Prostate gland (tissue), 2 donors: ENCODE results near the gene RARA. TPM values are rescaled to one million over a fixed set of nuclear protein-coding genes. Genes with fewer than 3 reads are reported as not detected.
"Not testable (repeated sequence)": the region's sequence is repeated elsewhere in the genome, so short reads cannot be mapped to it uniquely, and the experiment has no call there.

ENCODE experiments used
- DNase-seq: peaks from one replicate; pipeline ENCODE4 v3.0.0-alpha.2; 2019; ENCODE audit warnings: low spot score
- H3K27ac ChIP-seq, 2 donors: fragments of 200-600 bp; sonication (generic); 2 replicates each; pipeline ENCODE4 v1.5.1; 2017 to 2019
- H3K27me3 ChIP-seq: fragments of 200-600 bp; sonication (generic); replicated peaks from 2 replicates; pipeline ENCODE4 v1.5.1; 2019; ENCODE audit not compliant: insufficient read depth
- H3K36me3 ChIP-seq, 2 donors: fragments of 200-600 bp; sonication (generic); 1 replicate in 1 of 2; 2 replicates in 1 of 2; pipeline versions ENCODE4 v1.5.1 to v1.8.1; 2017 to 2019
- H3K4me1 ChIP-seq: fragments of 200-600 bp; sonication (generic); replicated peaks from 2 replicates; pipeline ENCODE4 v1.5.1; 2019
- H3K4me3 ChIP-seq, 2 donors: fragments of 200-600 bp; sonication (generic); 2 replicates each; pipeline ENCODE4 v1.5.1; 2017 to 2019
- H3K9me3 ChIP-seq: fragments of 200-600 bp; sonication (generic); 2 replicates; pipeline ENCODE4 v1.5.1; 2017
- POLR2A ChIP-seq: fragments of 450-650 bp; IDR thresholded peaks from one replicate; pipeline ENCODE4 v1.6.1; 2016; ENCODE audit warnings: antibody characterized with exemption, mild to moderate bottlenecking
- POLR2AphosphoS5 ChIP-seq: sonication (generic); formaldehyde crosslinking; IDR thresholded peaks from one replicate; pipeline ENCODE4 v1.6.1; 2017; ENCODE audit warnings: antibody characterized with exemption
- WGBS: methylation state at CpG from one replicate; pipeline ENCODE4 v1.1.5; 2018; 5-methylcytosine and 5-hydroxymethylcytosine counted together
- intact Hi-C: fragments of 100-400 bp; cut with DNase I; formaldehyde crosslinking; loops from one replicate; pipeline ENCODE4 v1.14.2; 2022
- total RNA-seq, 2 donors: library from RNA; depleted of rRNA; stranded (reverse); fragments of >200 nt; gene quantifications; one replicate each; pipeline ENCODE4 v1.1.0, GENCODE V29; 2016
- TF ChIP-seq, protein P1 (sequence below), 4 experiments: fragments of 200-600 bp in 2 of 4; fragments of 450-650 bp in 2 of 4; sonication (generic) in 2 of 4; IDR thresholded peaks; 1 replicate in 3 of 4; 2 replicates in 1 of 4; pipeline ENCODE4 v1.5.1; 2016 to 2019; ENCODE audit warnings: antibody characterized with exemption in 4 of 4, mild to moderate bottlenecking in 2 of 4, moderate library complexity in 2 of 4

Gene RARA
- total RNA-seq, 2 donors from 2014 or later: 24.4 to 70.6 TPM

DNA sequence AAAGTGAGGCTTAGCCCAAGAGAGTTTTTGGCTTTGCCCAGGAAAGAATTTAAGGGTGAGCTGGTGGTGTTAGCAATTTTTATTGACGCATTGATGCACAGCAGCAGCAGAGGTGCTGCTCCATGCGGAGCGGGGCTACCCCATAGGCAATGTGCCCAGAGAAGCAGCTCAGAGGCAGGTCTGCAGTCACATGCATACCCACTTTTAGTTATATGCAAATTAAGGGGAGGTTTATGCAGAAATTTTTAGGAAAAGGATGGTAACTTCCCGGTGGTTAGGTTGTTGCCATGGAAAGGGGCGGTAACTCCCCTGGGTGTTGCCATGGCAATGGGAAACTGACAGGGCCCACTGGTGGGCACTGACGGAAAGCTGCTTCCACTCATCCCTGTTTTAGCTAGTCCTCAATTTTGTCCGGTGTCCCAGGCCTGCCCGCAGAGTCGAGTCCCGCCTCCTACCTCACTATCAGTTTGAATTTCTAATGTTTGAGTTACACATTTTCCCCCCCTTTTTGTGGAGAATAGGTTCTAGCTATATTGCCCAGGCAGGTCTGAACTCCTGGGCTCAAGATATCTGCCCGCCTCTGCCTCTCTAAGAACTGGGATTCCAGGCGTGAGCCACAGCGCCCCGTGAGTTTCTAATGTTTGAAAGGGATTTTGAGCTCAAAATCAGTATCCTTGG lies 66.0 kb downstream of the RARA start:
- intact Hi-C loops: no loop called here
- TF ChIP-seq POLR2AphosphoS5: no peak
- TF ChIP-seq POLR2A: no peak
- TF ChIP-seq, protein P1, sequence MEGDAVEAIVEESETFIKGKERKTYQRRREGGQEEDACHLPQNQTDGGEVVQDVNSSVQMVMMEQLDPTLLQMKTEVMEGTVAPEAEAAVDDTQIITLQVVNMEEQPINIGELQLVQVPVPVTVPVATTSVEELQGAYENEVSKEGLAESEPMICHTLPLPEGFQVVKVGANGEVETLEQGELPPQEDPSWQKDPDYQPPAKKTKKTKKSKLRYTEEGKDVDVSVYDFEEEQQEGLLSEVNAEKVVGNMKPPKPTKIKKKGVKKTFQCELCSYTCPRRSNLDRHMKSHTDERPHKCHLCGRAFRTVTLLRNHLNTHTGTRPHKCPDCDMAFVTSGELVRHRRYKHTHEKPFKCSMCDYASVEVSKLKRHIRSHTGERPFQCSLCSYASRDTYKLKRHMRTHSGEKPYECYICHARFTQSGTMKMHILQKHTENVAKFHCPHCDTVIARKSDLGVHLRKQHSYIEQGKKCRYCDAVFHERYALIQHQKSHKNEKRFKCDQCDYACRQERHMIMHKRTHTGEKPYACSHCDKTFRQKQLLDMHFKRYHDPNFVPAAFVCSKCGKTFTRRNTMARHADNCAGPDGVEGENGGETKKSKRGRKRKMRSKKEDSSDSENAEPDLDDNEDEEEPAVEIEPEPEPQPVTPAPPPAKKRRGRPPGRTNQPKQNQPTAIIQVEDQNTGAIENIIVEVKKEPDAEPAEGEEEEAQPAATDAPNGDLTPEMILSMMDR (IDR thresholded peaks at IDR 0.05): no peak
- Histone ChIP-seq H3K9me3 (no peaks in the 10 kb centered on the region), H3K27ac (no peak overlapping the region), H3K27me3 (no peaks in the 10 kb centered on the region), H3K4me1 (no peaks in the 10 kb centered on the region), H3K4me3 (no peak overlapping the region), H3K36me3 (no peaks in the 10 kb centered on the region)
- DNase-seq: no peak
- 74% methylated on average over 14 of the region's 14 CpGs for WGBS

DNA sequence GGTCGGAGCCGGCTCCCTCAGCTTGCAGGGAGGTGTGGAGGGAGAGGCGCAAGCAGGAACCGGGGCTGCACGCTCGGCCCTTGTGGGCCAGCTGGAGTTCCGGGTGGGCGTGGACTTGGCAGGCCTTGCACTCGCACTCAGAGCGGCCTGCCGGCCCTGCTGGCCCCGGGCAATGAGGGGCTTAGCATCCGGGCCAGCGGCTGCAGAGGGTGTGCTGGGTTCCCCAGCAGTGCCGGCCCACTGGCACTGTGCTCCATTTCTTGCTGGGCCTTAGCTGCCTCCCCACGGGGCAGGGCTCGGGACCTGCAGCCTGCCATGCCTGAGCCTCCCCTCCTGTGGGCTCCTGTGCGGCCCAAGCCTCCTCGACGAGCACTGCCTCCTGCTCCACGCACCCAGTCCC lies 66.8 kb downstream of the RARA start:
- H3K36me3 ChIP-seq, DNase-seq, intact Hi-C loops, H3K4me1 ChIP-seq, H3K27me3 ChIP-seq, H3K9me3 ChIP-seq, H3K27ac ChIP-seq, H3K4me3 ChIP-seq: not testable (repeated sequence)
- 87% methylated on average over 13 of the region's 21 CpGs for WGBS

DNA sequence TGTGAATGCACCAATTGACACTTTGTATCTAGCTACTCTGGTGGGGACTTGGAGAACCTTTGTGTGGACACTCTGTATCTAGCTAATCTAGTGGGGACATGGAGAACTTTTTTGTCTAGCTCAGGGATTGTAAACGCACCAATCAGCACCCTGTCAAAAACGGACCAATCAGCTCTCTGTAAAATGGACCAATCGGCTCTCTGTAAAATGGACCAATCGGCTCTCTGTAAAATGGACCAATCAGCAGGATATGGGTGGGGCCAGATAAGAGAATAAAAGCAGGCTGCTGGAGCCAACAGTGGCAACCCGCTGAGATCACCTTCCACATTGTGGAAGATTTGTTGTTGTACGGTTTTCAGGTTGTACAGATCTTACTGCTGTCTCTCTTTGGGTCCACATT lies 67.6 kb downstream of the RARA start:
- H3K27ac ChIP-seq, H3K4me3 ChIP-seq, DNase-seq, intact Hi-C loops, H3K4me1 ChIP-seq, H3K9me3 ChIP-seq, H3K27me3 ChIP-seq, H3K36me3 ChIP-seq: not testable (repeated sequence)
- WGBS: 89% methylated on average over 6 of the region's 6 CpGs

DNA sequence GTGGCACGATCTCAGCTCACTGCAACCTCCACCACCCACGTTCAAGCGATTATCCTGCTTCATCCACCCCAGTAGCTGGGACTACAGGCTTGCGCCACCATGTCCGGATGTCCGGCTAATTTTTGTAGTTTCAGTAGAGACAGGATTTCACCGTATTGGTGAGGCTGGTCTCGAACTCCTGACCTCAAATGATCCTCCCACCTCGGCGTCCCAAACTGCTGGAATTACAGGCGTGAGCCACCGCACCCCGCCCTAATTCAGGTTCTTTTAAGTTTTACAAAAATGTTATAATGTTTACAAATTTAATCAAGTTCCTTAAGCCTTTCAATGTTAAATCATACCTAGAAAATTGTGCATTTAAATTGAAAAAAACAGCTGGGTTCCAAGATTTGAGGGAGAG lies 68.9 kb downstream of the RARA start:
- H3K27ac ChIP-seq: no peak overlapping the region
- TF ChIP-seq POLR2A: no peak
- TF ChIP-seq, protein P1 (IDR thresholded peaks at IDR 0.05): no peak
- H3K27me3 ChIP-seq: no peaks in the 10 kb centered on the region
- H3K4me1 ChIP-seq: no peaks in the 10 kb centered on the region
- H3K9me3 ChIP-seq: no peaks in the 10 kb centered on the region
- intact Hi-C loops: no loop called here
- no peaks in the 10 kb centered on the region for H3K36me3 ChIP-seq
- WGBS: 90% methylated on average over 13 of the region's 13 CpGs
- DNase-seq: no peak
- no peak overlapping the region for H3K4me3 ChIP-seq

DNA sequence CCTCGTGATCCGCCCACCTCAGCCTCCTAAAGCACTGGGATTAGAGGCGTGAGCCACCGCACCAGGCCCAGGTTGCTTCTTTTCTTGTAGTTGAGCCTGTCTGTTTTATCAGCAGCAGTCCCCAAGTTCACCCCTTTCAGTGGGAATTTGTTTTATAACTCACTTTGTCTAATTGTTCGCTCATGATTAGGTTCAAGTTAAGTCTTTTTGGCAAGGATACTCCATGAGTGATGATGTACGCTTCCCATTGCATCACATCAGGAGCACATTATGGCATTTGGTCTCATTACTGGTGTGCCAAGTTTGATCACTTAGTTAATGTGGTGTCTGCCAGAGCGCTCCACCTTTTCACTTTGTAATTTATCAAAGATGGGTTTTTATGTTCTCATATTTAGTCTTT lies 70.0 kb downstream of the RARA start:
- Histone ChIP-seq H3K27me3 (no peaks in the 10 kb centered on the region), H3K4me3 (no peak overlapping the region), H3K27ac (no peak overlapping the region), H3K9me3 (no peaks in the 10 kb centered on the region), H3K36me3 (no peaks in the 10 kb centered on the region), H3K4me1 (no peaks in the 10 kb centered on the region)
- 93% methylated on average over 7 of the region's 7 CpGs for WGBS
- TF ChIP-seq, protein P1 (IDR thresholded peaks at IDR 0.05): no peak
- TF ChIP-seq POLR2AphosphoS5 (no peak), POLR2A (no peak)
- no peak for DNase-seq
- intact Hi-C loops: no loop called here

DNA sequence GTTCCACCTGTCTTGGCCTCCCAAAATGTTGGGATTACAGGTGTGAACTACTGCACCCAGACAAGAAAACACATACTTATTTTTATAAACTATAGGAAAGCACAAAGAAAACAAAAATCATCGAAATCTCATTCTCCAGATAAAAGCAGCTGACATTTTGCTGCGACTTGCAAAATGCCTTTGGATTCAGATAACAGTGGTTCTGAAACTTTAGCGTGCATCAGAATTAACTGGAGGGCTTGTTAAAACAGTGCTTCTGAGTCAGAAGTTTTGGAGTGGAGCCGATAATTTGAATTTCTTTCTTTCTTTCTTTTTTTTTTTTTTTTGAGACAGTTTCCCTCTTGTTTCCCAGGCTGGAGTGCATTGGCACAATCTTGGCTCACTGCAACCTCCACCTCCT lies 73.3 kb downstream of the RARA start:
- H3K27ac ChIP-seq: no peak overlapping the region

DNA sequence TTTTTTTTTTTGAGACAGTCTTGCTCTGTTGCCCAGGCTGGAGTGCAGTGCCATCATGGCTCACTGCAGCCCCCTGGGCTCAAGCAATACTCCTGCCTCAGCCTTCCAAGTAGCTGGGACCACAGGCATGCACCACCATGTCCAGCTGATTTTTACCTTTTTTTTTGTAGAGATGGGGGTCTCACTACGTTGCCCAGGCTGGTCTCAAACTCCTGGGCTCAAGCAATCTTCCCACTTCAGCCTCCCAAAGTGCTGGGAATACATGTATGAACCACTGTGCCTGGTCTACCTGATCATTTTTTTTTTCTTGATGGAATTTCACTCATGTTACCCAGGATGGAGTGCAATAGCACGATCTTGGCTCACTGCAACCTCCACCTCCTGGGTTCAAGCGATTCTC lies 77.6 kb downstream of the RARA start:
- 98% methylated on average over 3 of the region's 3 CpGs for WGBS

More for the DNA sequence above, 73.3 kb downstream of the RARA start:
- no peaks in the 10 kb centered on the region for H3K27me3 ChIP-seq
- TF ChIP-seq POLR2A (no peak), POLR2AphosphoS5 (no peak)
- TF ChIP-seq, protein P1 (IDR thresholded peaks at IDR 0.05): no peak
- WGBS: 56% methylated on average over 4 of the region's 4 CpGs
- no peaks in the 10 kb centered on the region for H3K9me3 ChIP-seq
- no peaks in the 10 kb centered on the region for H3K36me3 ChIP-seq
- intact Hi-C loops: no loop called here
- H3K4me1 ChIP-seq: no peaks in the 10 kb centered on the region
- H3K4me3 ChIP-seq: no peak overlapping the region
- no peak for DNase-seq

More for the DNA sequence above, 77.6 kb downstream of the RARA start:
- H3K4me3 ChIP-seq, intact Hi-C loops, H3K9me3 ChIP-seq, H3K27ac ChIP-seq, H3K4me1 ChIP-seq, DNase-seq, H3K36me3 ChIP-seq, H3K27me3 ChIP-seq: not testable (repeated sequence)
